DMS153 treated with DMSO at 0.1 percent for 48 hours (cell line): ENCODE data around the gene TENM4.

Experiments
- DNase-seq: peaks from one replicate; lab custom pipeline; 2025; ENCODE audit not compliant: unreplicated experiment; lab: John Stamatoyannopoulos, UW

TENM4 gene

GRCh38 chr11:79440571-79441460, at the start of gene TENM4:
Gene TENM4, minus strand, starts transcription at chr11:79441030. Its CDS starts 371,086 bp downstream, at chr11:79069944.
- DNase-seq = peak; percentile 35

GRCh38 chr11:79488286-79488685, 47.5 kb upstream of the TENM4 start:
- no peak for DNase-seq

GRCh38 chr11:79487412-79487811, 46.6 kb upstream of the TENM4 start:
- DNase-seq = no peak

GRCh38 chr11:79486242-79486984, 45.6 kb upstream of the TENM4 start:
- DNase-seq = no peak

- no peak for DNase-seq
Measured at GRCh38 chr11:79485694-79486093, 44.9 kb upstream of the TENM4 start.

- DNase-seq = no peak
Measured at GRCh38 chr11:79484872-79485271, 44.0 kb upstream of the TENM4 start.

GRCh38 chr11:79482800-79483199, 42.0 kb upstream of the TENM4 start:
- DNase-seq = no peak

- no peak for DNase-seq
Measured at GRCh38 chr11:79481795-79482194, 41.0 kb upstream of the TENM4 start.

GRCh38 chr11:79480864-79481263, 40.0 kb upstream of the TENM4 start:
- no peak for DNase-seq

GRCh38 chr11:79472819-79473529, 32.1 kb upstream of the TENM4 start:
- DNase-seq = no peak

- DNase-seq = no peak
Measured at GRCh38 chr11:79471071-79471844, 30.4 kb upstream of the TENM4 start.

GRCh38 chr11:79470161-79470560, 29.3 kb upstream of the TENM4 start:
- DNase-seq = no peak

GRCh38 chr11:79467761-79468160, 26.9 kb upstream of the TENM4 start:
- DNase-seq = no peak

GRCh38 chr11:79466411-79466810, 25.6 kb upstream of the TENM4 start:
- no peak for DNase-seq

GRCh38 chr11:79465160-79465559, 24.3 kb upstream of the TENM4 start:
- DNase-seq = no peak

- DNase-seq = no peak
Measured at GRCh38 chr11:79461666-79462645, 21.1 kb upstream of the TENM4 start.

GRCh38 chr11:79461144-79461543, 20.3 kb upstream of the TENM4 start:
- DNase-seq = no peak

GRCh38 chr11:79458709-79459108, 17.9 kb upstream of the TENM4 start:
- no peak for DNase-seq

- DNase-seq = no peak
Measured at GRCh38 chr11:79456501-79456900, 15.7 kb upstream of the TENM4 start.

GRCh38 chr11:79453617-79454016, 12.8 kb upstream of the TENM4 start:
- no peak for DNase-seq
